Keratinocyte (primary cell): ENCODE results near the gene C22orf39. TPM values are rescaled to one million over a fixed set of nuclear protein-coding genes. Genes with fewer than 3 reads are reported as not detected.

Experiments
- DNase-seq: peaks from one replicate; pipeline ENCODE4 v3.0.0-alpha.2; 2011; ENCODE audit warnings: low read depth, missing footprints, low spot score
- FAIRE-seq: peaks from 2 replicates; lab custom pipeline; 2011; peaks lifted over from hg19 to GRCh38; lab: Jason Lieb, UNC
- H2AFZ ChIP-seq: 2 replicates; pipeline ENCODE4 v1.6.0; 2012; ENCODE audit warnings: low read length, control low read depth, inconsistent platforms; ENCODE audit not compliant: control insufficient read depth
- H3K27ac ChIP-seq: 2 replicates; pipeline ENCODE4 v1.5.1; 2011; ENCODE audit warnings: low read length; ENCODE audit not compliant: control insufficient read depth, insufficient read depth
- H3K27me3 ChIP-seq: 3 replicates; pipeline ENCODE4 v1.6.0; 2011; ENCODE audit warnings: low read length; ENCODE audit not compliant: control insufficient read depth, insufficient read depth; ENCODE audit errors: extremely low read depth
- H3K36me3 ChIP-seq, 2 experiments: 2 replicates in 1 of 2; 3 replicates in 1 of 2; pipeline ENCODE4 v1.5.1; 2011; ENCODE audit warnings: low read length in 2 of 2, mild to moderate bottlenecking in 1 of 2; ENCODE audit not compliant: control insufficient read depth in 2 of 2, insufficient read depth in 2 of 2; ENCODE audit errors: extremely low read depth in 1 of 2
- H3K4me1 ChIP-seq: 3 replicates; pipeline ENCODE4 v1.5.1; 2011; ENCODE audit warnings: low read length; ENCODE audit not compliant: control insufficient read depth, insufficient read depth; ENCODE audit errors: extremely low read depth
- H3K4me2 ChIP-seq: 3 replicates; pipeline ENCODE4 v1.6.0; 2011; ENCODE audit warnings: low read depth, low read length; ENCODE audit not compliant: control insufficient read depth, insufficient read depth; ENCODE audit errors: extremely low read depth
- H3K4me3 ChIP-seq, 3 experiments: fragments of 200-600 bp in 1 of 3; sonication (generic) in 1 of 3; 2 replicates in 2 of 3; 3 replicates in 1 of 3; pipeline ENCODE4 v1.5.1; 2011 to 2016; ENCODE audit warnings: low read length in 3 of 3, mild to moderate bottlenecking in 3 of 3, control low read depth in 2 of 3, inconsistent platforms in 1 of 3, low read depth in 1 of 3, mixed read lengths in 1 of 3, mixed run types in 1 of 3, moderate library complexity in 1 of 3; ENCODE audit not compliant: control insufficient read depth in 2 of 3, insufficient read depth in 2 of 3; ENCODE audit errors: extremely low read depth in 1 of 3
- H3K79me2 ChIP-seq: 2 replicates; pipeline ENCODE4 v1.6.0; 2012; ENCODE audit warnings: low read length; ENCODE audit not compliant: control insufficient read depth, insufficient read depth
- H3K9ac ChIP-seq: 3 replicates; pipeline ENCODE4 v1.6.0; 2011; ENCODE audit warnings: low read length; ENCODE audit not compliant: control insufficient read depth, insufficient read depth; ENCODE audit errors: extremely low read depth
- H3K9me1 ChIP-seq: 3 replicates; pipeline ENCODE4 v1.6.0; 2011; ENCODE audit warnings: low read length; ENCODE audit not compliant: control insufficient read depth, insufficient read depth; ENCODE audit errors: extremely low read depth
- H3K9me3 ChIP-seq: 2 replicates; pipeline ENCODE4 v1.5.1; 2012; ENCODE audit warnings: low read depth, low read length; ENCODE audit not compliant: control insufficient read depth
- H4K20me1 ChIP-seq: 3 replicates; pipeline ENCODE4 v1.6.0; 2011; ENCODE audit warnings: low read length; ENCODE audit not compliant: control insufficient read depth, insufficient read depth; ENCODE audit errors: extremely low read depth
- CTCF ChIP-seq, 3 experiments: IDR thresholded peaks in 1 of 3; conservative IDR thresholded peaks in 1 of 3; optimal IDR thresholded peaks in 1 of 3; 2 replicates in 2 of 3; 3 replicates in 1 of 3; pipeline versions ENCODE3 to v1.5.1; 2011; ENCODE audit warnings: low read length in 3 of 3, mild to moderate bottlenecking in 3 of 3, moderate library complexity in 2 of 3, control low read depth in 1 of 3, inconsistent platforms in 1 of 3; ENCODE audit not compliant: insufficient read depth in 2 of 3; ENCODE audit errors: extremely low read depth in 1 of 3
- EZH2 ChIP-seq: IDR thresholded peaks from one replicate; pipeline ENCODE4 v1.6.1; 2012; ENCODE audit warnings: inconsistent platforms, mild to moderate bottlenecking, low read length, moderate library complexity
- dilution Hi-C: fragments of 300-500 bp; cut with MboI; formaldehyde crosslinking; loops from one replicate; pipeline ENCODE4 v1.7.0; 2020; ENCODE audit warnings: low sequenced_read_pairs; ENCODE audit not compliant: extremely low pct_ligation_motif_present
- polyA plus RNA-seq, 5 experiments: library from polyadenylated mRNA; depleted of rRNA in 3 of 5; stranded (reverse) in 3 of 5; stranded (forward) in 1 of 5; unstranded in 1 of 5; fragments of >200 nt; gene quantifications; 1 replicate in 1 of 5; 2 replicates in 3 of 5; 3 replicates in 1 of 5; pipeline versions ENCODE4 v1.2.1 to v1.2.3, GENCODE V29; 2011 to 2012; ENCODE audit warnings: missing spikeins in 2 of 5, low read depth in 1 of 5, low replicate concordance in 1 of 5

C22orf39 gene
- polyA plus RNA-seq, 1 donor (not counting 4 experiments of a cell fraction or from before 2014, with no cell fraction given), result 13.8 TPM

GRCh38 chr22:19450363-19451175, 3.1 kb upstream of the C22orf39 start:
- no peak overlapping the region for H3K4me2 ChIP-seq
- H3K27me3 ChIP-seq, result no peaks in the 10 kb centered on the region
- peaks cover 22 to 36% of the 10 kb centered on the region in 2 experiments for H3K36me3 ChIP-seq
- DNase-seq, result no peak
- no peak overlapping the region for H3K27ac ChIP-seq
- dilution Hi-C loops, result no loop called here
- TF ChIP-seq CTCF (optimal IDR thresholded peaks at IDR 0.05 in 1 of 3, IDR thresholded peaks at IDR 0.05 in 1 of 3, conservative IDR thresholded peaks at IDR 0.05 in 1 of 3; ENCODE audit: extremely low read depth in 1 of 3, insufficient read depth in 2 of 3, low read length in 3 of 3) (no peak), EZH2 (no peak)
- H3K4me1 ChIP-seq, result peaks cover 10% of the 10 kb centered on the region
- no peaks in the 10 kb centered on the region for H4K20me1 ChIP-seq
- H3K9me3 ChIP-seq, result no peaks in the 10 kb centered on the region
- no peak overlapping the region for H3K4me3 ChIP-seq
- peaks cover 17% of the 10 kb centered on the region for H3K79me2 ChIP-seq
- FAIRE-seq, result no peak
- H2AFZ ChIP-seq, result no peak overlapping the region
- H3K9ac ChIP-seq, result no peak overlapping the region
- no peaks in the 10 kb centered on the region for H3K9me1 ChIP-seq

- peaks cover 6% of the 10 kb centered on the region for H3K4me1 ChIP-seq
- DNase-seq (no peak), FAIRE-seq (no peak)
- dilution Hi-C loops, result no loop called here
- H3K9ac ChIP-seq, result no peak overlapping the region
- H3K27me3 ChIP-seq, result no peaks in the 10 kb centered on the region
- H3K4me3 ChIP-seq, result no peak overlapping the region
- no peaks in the 10 kb centered on the region for H3K9me3 ChIP-seq
- peaks cover 28% of the 10 kb centered on the region for H3K79me2 ChIP-seq
- H3K27ac ChIP-seq, result no peak overlapping the region
- TF ChIP-seq CTCF (optimal IDR thresholded peaks at IDR 0.05 in 1 of 3, IDR thresholded peaks at IDR 0.05 in 1 of 3, conservative IDR thresholded peaks at IDR 0.05 in 1 of 3; ENCODE audit: extremely low read depth in 1 of 3, insufficient read depth in 2 of 3, low read length in 3 of 3) (no peak), EZH2 (no peak)
- no peak overlapping the region for H2AFZ ChIP-seq
- no peaks in the 10 kb centered on the region for H3K9me1 ChIP-seq
- no peak overlapping the region for H3K4me2 ChIP-seq
- H3K36me3 ChIP-seq, result peaks cover 14 to 28% of the 10 kb centered on the region in 2 experiments
- H4K20me1 ChIP-seq, result no peaks in the 10 kb centered on the region
Observed at GRCh38 chr22:19449422-19449767, 1.9 kb upstream of the C22orf39 start.
